Loucy (cell line): ENCODE measurements around the gene ANKRD63.

Experiments used
- EZH2phosphoT487 ChIP-seq: fragments of 200-600 bp; IDR thresholded peaks from 2 replicates; pipeline ENCODE4 v1.6.1; 2018; ENCODE audit warnings: antibody characterized with exemption, mild to moderate bottlenecking, moderate library complexity, borderline replicate concordance
- TF ChIP-seq, protein P1 (sequence below): fragments of 200-600 bp; sonication (generic); conservative IDR thresholded peaks from 2 replicates; pipeline ENCODE4 v1.5.1; 2014; ENCODE audit warnings: mild to moderate bottlenecking, antibody characterized with exemption, low read length

DNA sequence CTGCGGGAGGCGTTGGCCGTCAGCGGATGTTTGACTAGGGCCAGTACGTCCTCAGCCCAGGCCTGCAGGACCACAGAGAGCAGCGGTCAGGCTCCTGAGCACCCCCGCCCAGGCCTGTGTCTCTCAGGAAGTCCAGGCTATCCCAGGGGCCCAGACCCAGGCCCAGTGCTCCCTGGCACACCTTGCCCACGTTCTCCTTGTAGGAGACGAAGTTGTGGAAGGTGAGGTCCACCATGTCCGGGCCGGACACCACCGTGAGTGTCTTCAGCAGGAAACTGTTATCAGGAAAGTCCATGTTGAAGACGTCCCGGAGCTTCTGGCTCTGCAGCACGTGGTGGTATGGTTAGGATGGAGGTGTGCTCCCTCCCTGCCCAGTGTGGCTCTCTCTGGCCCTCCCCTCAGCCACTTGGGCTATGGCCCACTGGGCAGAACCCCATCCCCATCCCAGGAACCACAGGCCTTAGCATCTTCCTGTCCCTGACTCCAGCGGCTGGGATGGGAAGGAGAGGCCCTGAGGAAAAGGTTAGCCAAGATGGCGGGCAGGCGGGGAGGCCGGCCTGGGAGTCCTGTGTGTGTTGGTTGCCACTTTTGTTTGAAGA is 19.5 kb upstream of the ANKRD63 start:
- TF ChIP-seq, protein P1, sequence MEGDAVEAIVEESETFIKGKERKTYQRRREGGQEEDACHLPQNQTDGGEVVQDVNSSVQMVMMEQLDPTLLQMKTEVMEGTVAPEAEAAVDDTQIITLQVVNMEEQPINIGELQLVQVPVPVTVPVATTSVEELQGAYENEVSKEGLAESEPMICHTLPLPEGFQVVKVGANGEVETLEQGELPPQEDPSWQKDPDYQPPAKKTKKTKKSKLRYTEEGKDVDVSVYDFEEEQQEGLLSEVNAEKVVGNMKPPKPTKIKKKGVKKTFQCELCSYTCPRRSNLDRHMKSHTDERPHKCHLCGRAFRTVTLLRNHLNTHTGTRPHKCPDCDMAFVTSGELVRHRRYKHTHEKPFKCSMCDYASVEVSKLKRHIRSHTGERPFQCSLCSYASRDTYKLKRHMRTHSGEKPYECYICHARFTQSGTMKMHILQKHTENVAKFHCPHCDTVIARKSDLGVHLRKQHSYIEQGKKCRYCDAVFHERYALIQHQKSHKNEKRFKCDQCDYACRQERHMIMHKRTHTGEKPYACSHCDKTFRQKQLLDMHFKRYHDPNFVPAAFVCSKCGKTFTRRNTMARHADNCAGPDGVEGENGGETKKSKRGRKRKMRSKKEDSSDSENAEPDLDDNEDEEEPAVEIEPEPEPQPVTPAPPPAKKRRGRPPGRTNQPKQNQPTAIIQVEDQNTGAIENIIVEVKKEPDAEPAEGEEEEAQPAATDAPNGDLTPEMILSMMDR, result no peak
- no peak for TF ChIP-seq EZH2phosphoT487
